Keratinocyte (primary cell): ENCODE measurements around the gene PPM1H. TPM values are rescaled to one million over a fixed set of nuclear protein-coding genes. Genes with fewer than 3 reads are reported as not detected.

Experiments used
- DNase-seq: peaks from one replicate; pipeline ENCODE4 v3.0.0-alpha.2; 2011; ENCODE audit warnings: low read depth, missing footprints, low spot score
- FAIRE-seq: peaks from 2 replicates; lab custom pipeline; 2011; peaks lifted over from hg19 to GRCh38; lab: Jason Lieb, UNC
- H2AFZ ChIP-seq: 2 replicates; pipeline ENCODE4 v1.6.0; 2012; ENCODE audit warnings: low read length, control low read depth, inconsistent platforms; ENCODE audit not compliant: control insufficient read depth
- H3K27ac ChIP-seq: 2 replicates; pipeline ENCODE4 v1.5.1; 2011; ENCODE audit warnings: low read length; ENCODE audit not compliant: control insufficient read depth, insufficient read depth
- H3K27me3 ChIP-seq: 3 replicates; pipeline ENCODE4 v1.6.0; 2011; ENCODE audit warnings: low read length; ENCODE audit not compliant: control insufficient read depth, insufficient read depth; ENCODE audit errors: extremely low read depth
- H3K36me3 ChIP-seq, 2 experiments: 2 replicates in 1 of 2; 3 replicates in 1 of 2; pipeline ENCODE4 v1.5.1; 2011; ENCODE audit warnings: low read length in 2 of 2, mild to moderate bottlenecking in 1 of 2; ENCODE audit not compliant: control insufficient read depth in 2 of 2, insufficient read depth in 2 of 2; ENCODE audit errors: extremely low read depth in 1 of 2
- H3K4me1 ChIP-seq: 3 replicates; pipeline ENCODE4 v1.5.1; 2011; ENCODE audit warnings: low read length; ENCODE audit not compliant: control insufficient read depth, insufficient read depth; ENCODE audit errors: extremely low read depth
- H3K4me2 ChIP-seq: 3 replicates; pipeline ENCODE4 v1.6.0; 2011; ENCODE audit warnings: low read depth, low read length; ENCODE audit not compliant: control insufficient read depth, insufficient read depth; ENCODE audit errors: extremely low read depth
- H3K4me3 ChIP-seq, 3 experiments: fragments of 200-600 bp in 1 of 3; sonication (generic) in 1 of 3; 2 replicates in 2 of 3; 3 replicates in 1 of 3; pipeline ENCODE4 v1.5.1; 2011 to 2016; ENCODE audit warnings: low read length in 3 of 3, mild to moderate bottlenecking in 3 of 3, control low read depth in 2 of 3, inconsistent platforms in 1 of 3, low read depth in 1 of 3, mixed read lengths in 1 of 3, mixed run types in 1 of 3, moderate library complexity in 1 of 3; ENCODE audit not compliant: control insufficient read depth in 2 of 3, insufficient read depth in 2 of 3; ENCODE audit errors: extremely low read depth in 1 of 3
- H3K79me2 ChIP-seq: 2 replicates; pipeline ENCODE4 v1.6.0; 2012; ENCODE audit warnings: low read length; ENCODE audit not compliant: control insufficient read depth, insufficient read depth
- H3K9ac ChIP-seq: 3 replicates; pipeline ENCODE4 v1.6.0; 2011; ENCODE audit warnings: low read length; ENCODE audit not compliant: control insufficient read depth, insufficient read depth; ENCODE audit errors: extremely low read depth
- H3K9me1 ChIP-seq: 3 replicates; pipeline ENCODE4 v1.6.0; 2011; ENCODE audit warnings: low read length; ENCODE audit not compliant: control insufficient read depth, insufficient read depth; ENCODE audit errors: extremely low read depth
- H3K9me3 ChIP-seq: 2 replicates; pipeline ENCODE4 v1.5.1; 2012; ENCODE audit warnings: low read depth, low read length; ENCODE audit not compliant: control insufficient read depth
- H4K20me1 ChIP-seq: 3 replicates; pipeline ENCODE4 v1.6.0; 2011; ENCODE audit warnings: low read length; ENCODE audit not compliant: control insufficient read depth, insufficient read depth; ENCODE audit errors: extremely low read depth
- EZH2 ChIP-seq: IDR thresholded peaks from one replicate; pipeline ENCODE4 v1.6.1; 2012; ENCODE audit warnings: inconsistent platforms, mild to moderate bottlenecking, low read length, moderate library complexity
- dilution Hi-C: fragments of 300-500 bp; cut with MboI; formaldehyde crosslinking; loops from one replicate; pipeline ENCODE4 v1.7.0; 2020; ENCODE audit warnings: low sequenced_read_pairs; ENCODE audit not compliant: extremely low pct_ligation_motif_present
- polyA plus RNA-seq, 5 experiments: library from polyadenylated mRNA; depleted of rRNA in 3 of 5; stranded (reverse) in 3 of 5; stranded (forward) in 1 of 5; unstranded in 1 of 5; fragments of >200 nt; gene quantifications; 1 replicate in 1 of 5; 2 replicates in 3 of 5; 3 replicates in 1 of 5; pipeline versions ENCODE4 v1.2.1 to v1.2.3, GENCODE V29; 2011 to 2012; ENCODE audit warnings: missing spikeins in 2 of 5, low read depth in 1 of 5, low replicate concordance in 1 of 5
- TF ChIP-seq, protein P1 (sequence below), 3 experiments: IDR thresholded peaks in 1 of 3; conservative IDR thresholded peaks in 1 of 3; optimal IDR thresholded peaks in 1 of 3; 2 replicates in 2 of 3; 3 replicates in 1 of 3; pipeline versions ENCODE3 to v1.5.1; 2011; ENCODE audit warnings: low read length in 3 of 3, mild to moderate bottlenecking in 3 of 3, moderate library complexity in 2 of 3, control low read depth in 1 of 3, inconsistent platforms in 1 of 3; ENCODE audit not compliant: insufficient read depth in 2 of 3; ENCODE audit errors: extremely low read depth in 1 of 3

The PPM1H gene
- polyA plus RNA-seq, 1 donor (not counting 4 experiments of a cell fraction or from before 2014, with no cell fraction given) = 0.09 TPM

DNA sequence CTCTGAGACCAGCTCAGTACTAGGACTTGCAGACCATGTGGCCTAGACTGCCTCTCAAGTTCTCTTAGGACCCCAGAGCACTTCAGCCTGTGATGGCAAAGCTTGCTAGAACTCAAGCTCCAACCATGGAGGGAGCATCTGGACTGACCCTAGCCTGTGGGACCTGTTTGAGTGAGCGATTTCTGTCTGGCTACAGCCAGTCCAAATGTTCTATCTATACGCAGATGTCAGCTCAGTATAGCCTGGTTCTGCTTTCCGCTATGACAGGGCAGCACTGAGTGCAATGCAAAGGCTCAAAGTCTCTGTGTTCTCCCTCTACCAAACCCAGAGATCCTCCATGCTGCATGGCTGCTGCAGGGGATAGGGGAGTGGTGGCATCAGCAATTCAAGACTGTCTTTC lies 20.7 kb upstream of the PPM1H start:
- no peak overlapping the region for H3K27ac ChIP-seq
- no peaks in the 10 kb centered on the region for H3K9me1 ChIP-seq
- H3K27me3 ChIP-seq = no peaks in the 10 kb centered on the region
- no peak overlapping the region for H3K4me2 ChIP-seq
- no peaks in the 10 kb centered on the region for H3K79me2 ChIP-seq
- no peak for DNase-seq
- H3K9me3 ChIP-seq = no peaks in the 10 kb centered on the region
- no peak overlapping the region for H3K4me3 ChIP-seq
- no peaks in the 10 kb centered on the region for H3K36me3 ChIP-seq
- dilution Hi-C loops = no loop called here
- H2AFZ ChIP-seq = no peak overlapping the region
- H4K20me1 ChIP-seq = no peaks in the 10 kb centered on the region
- H3K4me1 ChIP-seq = no peaks in the 10 kb centered on the region
- no peak for FAIRE-seq
- no peak overlapping the region for H3K9ac ChIP-seq
- no peak for TF ChIP-seq EZH2
- TF ChIP-seq, protein P1, sequence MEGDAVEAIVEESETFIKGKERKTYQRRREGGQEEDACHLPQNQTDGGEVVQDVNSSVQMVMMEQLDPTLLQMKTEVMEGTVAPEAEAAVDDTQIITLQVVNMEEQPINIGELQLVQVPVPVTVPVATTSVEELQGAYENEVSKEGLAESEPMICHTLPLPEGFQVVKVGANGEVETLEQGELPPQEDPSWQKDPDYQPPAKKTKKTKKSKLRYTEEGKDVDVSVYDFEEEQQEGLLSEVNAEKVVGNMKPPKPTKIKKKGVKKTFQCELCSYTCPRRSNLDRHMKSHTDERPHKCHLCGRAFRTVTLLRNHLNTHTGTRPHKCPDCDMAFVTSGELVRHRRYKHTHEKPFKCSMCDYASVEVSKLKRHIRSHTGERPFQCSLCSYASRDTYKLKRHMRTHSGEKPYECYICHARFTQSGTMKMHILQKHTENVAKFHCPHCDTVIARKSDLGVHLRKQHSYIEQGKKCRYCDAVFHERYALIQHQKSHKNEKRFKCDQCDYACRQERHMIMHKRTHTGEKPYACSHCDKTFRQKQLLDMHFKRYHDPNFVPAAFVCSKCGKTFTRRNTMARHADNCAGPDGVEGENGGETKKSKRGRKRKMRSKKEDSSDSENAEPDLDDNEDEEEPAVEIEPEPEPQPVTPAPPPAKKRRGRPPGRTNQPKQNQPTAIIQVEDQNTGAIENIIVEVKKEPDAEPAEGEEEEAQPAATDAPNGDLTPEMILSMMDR (optimal IDR thresholded peaks at IDR 0.05 in 1 of 3, IDR thresholded peaks at IDR 0.05 in 1 of 3, conservative IDR thresholded peaks at IDR 0.05 in 1 of 3; ENCODE audit: extremely low read depth in 1 of 3, insufficient read depth in 2 of 3, low read length in 3 of 3) = no peak

DNA sequence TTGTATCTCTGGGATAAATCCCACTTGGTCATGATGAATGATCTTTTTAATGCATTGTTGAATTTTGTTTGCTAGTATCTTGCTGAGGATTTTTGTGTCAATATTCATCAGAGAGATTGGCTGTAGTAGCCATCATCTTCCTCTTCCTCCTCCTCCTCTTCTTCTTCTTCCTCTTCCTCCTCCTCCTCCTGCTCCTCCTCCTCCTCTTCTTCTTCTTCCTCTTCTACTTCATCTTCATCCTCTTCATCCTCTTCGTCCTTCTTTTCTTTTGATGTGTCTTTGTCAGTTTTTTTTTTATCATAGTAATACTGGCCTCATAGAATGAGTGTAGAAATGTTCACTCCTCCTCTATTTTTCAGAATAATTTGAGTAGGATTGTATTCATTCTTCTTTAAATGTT lies 15.4 kb upstream of the PPM1H start:
- dilution Hi-C loops = no loop called here
- FAIRE-seq (no peak), DNase-seq (no peak)
- H3K27me3 ChIP-seq = no peaks in the 10 kb centered on the region
- no peak overlapping the region for H2AFZ ChIP-seq
- TF ChIP-seq EZH2 = no peak
- TF ChIP-seq, protein P1 (optimal IDR thresholded peaks at IDR 0.05 in 1 of 3, IDR thresholded peaks at IDR 0.05 in 1 of 3, conservative IDR thresholded peaks at IDR 0.05 in 1 of 3; ENCODE audit: extremely low read depth in 1 of 3, insufficient read depth in 2 of 3, low read length in 3 of 3) = no peak
- no peak overlapping the region for H3K4me3 ChIP-seq
- H3K9me1 ChIP-seq = no peaks in the 10 kb centered on the region
- no peak overlapping the region for H3K27ac ChIP-seq
- no peak overlapping the region for H3K9ac ChIP-seq
- no peaks in the 10 kb centered on the region for H3K36me3 ChIP-seq
- H4K20me1 ChIP-seq = no peaks in the 10 kb centered on the region
- H3K4me2 ChIP-seq = no peak overlapping the region
- no peaks in the 10 kb centered on the region for H3K79me2 ChIP-seq
- H3K9me3 ChIP-seq = no peaks in the 10 kb centered on the region
- H3K4me1 ChIP-seq = no peaks in the 10 kb centered on the region
